Panc1 (cell line): ENCODE data around the gene NTNG2. TPM values are rescaled to one million over a fixed set of nuclear protein-coding genes. Genes with fewer than 3 reads are reported as not detected.

Source experiments
- ATAC-seq: fragments of 200-7000 bp; cut with Tn5 transposase; 2 replicates; pipeline ENCODE4 v1.9.1; 2020; ENCODE audit warnings: mild to moderate bottlenecking, moderate library complexity
- BruUV-seq: library from RNA; stranded (reverse); fragments of 400-500 nt; replicated peaks from 2 replicates; lab custom pipeline; 2021; lab: Mats Ljungman, UMichigan
- CTCF ChIA-PET: fragments of 300-600 bp; sonication (Branson Sonifier 250); formaldehyde crosslinking; loops from one replicate; lab custom pipeline; 2022; ENCODE audit warnings: antibody characterized with exemption; lab: Charles Lee
- POLR2A ChIA-PET: fragments of 300-600 bp; sonication (Branson Sonifier 250); formaldehyde crosslinking; loops from one replicate; lab custom pipeline; 2022; ENCODE audit warnings: antibody characterized with exemption; lab: Charles Lee
- DNase-seq: peaks from one replicate; pipeline ENCODE4 v3.0.0-alpha.2; 2010; ENCODE audit warnings: low read depth, low spot score
- H3K27ac ChIP-seq: 2 replicates; pipeline ENCODE4 v1.5.1; 2011; ENCODE audit warnings: mild to moderate bottlenecking, low read length, inconsistent platforms
- H3K27me3 ChIP-seq: fragments of 200-500 bp; sonication (Bioruptor generic); 2 replicates; pipeline ENCODE4 v1.6.0; 2014; ENCODE audit warnings: low read length, inconsistent platforms; ENCODE audit not compliant: control insufficient read depth, insufficient read depth
- H3K36me3 ChIP-seq: fragments of 200-500 bp; sonication (Bioruptor generic); 2 replicates; pipeline ENCODE4 v1.5.1; 2014; ENCODE audit warnings: inconsistent platforms, mild to moderate bottlenecking, low read length, moderate library complexity; ENCODE audit not compliant: control insufficient read depth, insufficient read depth
- H3K4me1 ChIP-seq: 2 replicates; pipeline ENCODE4 v1.5.1; 2011; ENCODE audit warnings: inconsistent platforms, mild to moderate bottlenecking, low read length, moderate library complexity; ENCODE audit not compliant: control insufficient read depth, insufficient read depth
- H3K4me3 ChIP-seq, 2 experiments: 2 replicates each; pipeline ENCODE4 v1.5.1; 2011 to 2012; ENCODE audit warnings: low read depth in 2 of 2, low read length in 2 of 2, mild to moderate bottlenecking in 2 of 2, inconsistent platforms in 1 of 2, moderate library complexity in 1 of 2
- H3K9me3 ChIP-seq: fragments of 200-500 bp; sonication (Bioruptor generic); 2 replicates; pipeline ENCODE4 v1.5.1; 2014; ENCODE audit warnings: low read depth, mild to moderate bottlenecking, inconsistent platforms, low read length, moderate library complexity; ENCODE audit not compliant: control insufficient read depth, insufficient read depth
- CTCF ChIP-seq: fragments of 450-650 bp; IDR thresholded peaks from 2 replicates; pipeline ENCODE4 v1.5.1; 2017; ENCODE audit warnings: mild to moderate bottlenecking
- POLR2AphosphoS5 ChIP-seq: IDR thresholded peaks from 2 replicates; pipeline ENCODE4 v1.6.1; 2012; ENCODE audit warnings: mild to moderate bottlenecking, low read depth, low read length, moderate library complexity
- SIN3A ChIP-seq: IDR thresholded peaks from 2 replicates; pipeline ENCODE4 v1.6.1; 2012; ENCODE audit warnings: low read depth, mild to moderate bottlenecking, low read length, moderate library complexity, borderline replicate concordance; ENCODE audit not compliant: insufficient read depth
- TCF7L2 ChIP-seq: IDR thresholded peaks from 2 replicates; pipeline ENCODE4 v1.6.1; 2011; ENCODE audit warnings: mild to moderate bottlenecking, low read depth, low read length, inconsistent platforms
- in situ Hi-C: cut with HindIII; loops from 2 replicates; pipeline ENCODE4 v1.10.0; 2016; ENCODE audit warnings: low sequenced_read_pairs, low pct_unique_long_range_greater_than_20kb
- intact Hi-C: fragments of 100-400 bp; cut with micrococcal nuclease; formaldehyde crosslinking; loops from one replicate; pipeline ENCODE4 v1.10.0; 2022; ENCODE audit not compliant: unreplicated experiment
- total RNA-seq: library from RNA; stranded (reverse); gene quantifications from one replicate; pipeline ENCODE4 v1.2.1, GENCODE V29; 2021; ENCODE audit not compliant: unreplicated experiment
- TF ChIP-seq, protein P1 (sequence below), 2 experiments: IDR thresholded peaks; 2 replicates each; pipeline ENCODE4 v1.6.1; 2011 to 2012; ENCODE audit warnings: low read depth in 2 of 2, control low read depth in 1 of 2, low read length in 1 of 2, mild to moderate bottlenecking in 1 of 2, moderate library complexity in 1 of 2; ENCODE audit not compliant: insufficient read depth in 1 of 2

NTNG2 gene
- total RNA-seq, 1 experiment from 2014 or later = 5.1 TPM

DNA sequence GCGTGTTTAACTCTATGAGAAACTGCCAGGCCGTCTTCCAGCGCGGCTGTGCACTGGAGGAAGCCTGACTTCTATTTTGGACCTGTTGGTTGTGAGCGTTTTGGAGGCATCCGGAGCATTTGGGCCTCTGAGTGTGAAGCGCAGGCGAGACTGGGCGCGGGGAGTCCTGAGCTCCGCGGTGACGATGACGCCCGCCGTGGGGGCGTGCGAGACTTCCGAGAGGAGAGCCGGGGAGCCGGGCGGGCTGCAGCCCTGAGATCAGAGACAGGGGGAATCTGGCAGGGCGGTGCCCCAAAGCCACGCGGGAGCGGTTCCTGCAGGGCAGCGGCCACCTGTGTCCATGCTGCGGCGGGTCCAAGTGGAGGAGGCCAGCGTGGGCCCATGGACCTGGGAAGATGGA is 47.4 kb downstream of the NTNG2 start:
- no peak for ATAC-seq
- Histone ChIP-seq H3K4me1 (no peaks in the 10 kb centered on the region; the same call in 1 of the 2 replicates), H3K4me3 (no peak overlapping the region), H3K27ac (no peak overlapping the region), H3K9me3 (no peaks in the 10 kb centered on the region), H3K36me3 (no peaks in the 10 kb centered on the region), H3K27me3 (no peaks in the 10 kb centered on the region)
- CTCF ChIA-PET = no interaction called here
- BruUV-seq = no TSS peak
- in situ Hi-C loops (no loop called here), intact Hi-C loops (no loop called here)
- TF ChIP-seq TCF7L2 = no peak
- TF ChIP-seq POLR2AphosphoS5 = no peak
- no peak for TF ChIP-seq SIN3A
- TF ChIP-seq, protein P1, sequence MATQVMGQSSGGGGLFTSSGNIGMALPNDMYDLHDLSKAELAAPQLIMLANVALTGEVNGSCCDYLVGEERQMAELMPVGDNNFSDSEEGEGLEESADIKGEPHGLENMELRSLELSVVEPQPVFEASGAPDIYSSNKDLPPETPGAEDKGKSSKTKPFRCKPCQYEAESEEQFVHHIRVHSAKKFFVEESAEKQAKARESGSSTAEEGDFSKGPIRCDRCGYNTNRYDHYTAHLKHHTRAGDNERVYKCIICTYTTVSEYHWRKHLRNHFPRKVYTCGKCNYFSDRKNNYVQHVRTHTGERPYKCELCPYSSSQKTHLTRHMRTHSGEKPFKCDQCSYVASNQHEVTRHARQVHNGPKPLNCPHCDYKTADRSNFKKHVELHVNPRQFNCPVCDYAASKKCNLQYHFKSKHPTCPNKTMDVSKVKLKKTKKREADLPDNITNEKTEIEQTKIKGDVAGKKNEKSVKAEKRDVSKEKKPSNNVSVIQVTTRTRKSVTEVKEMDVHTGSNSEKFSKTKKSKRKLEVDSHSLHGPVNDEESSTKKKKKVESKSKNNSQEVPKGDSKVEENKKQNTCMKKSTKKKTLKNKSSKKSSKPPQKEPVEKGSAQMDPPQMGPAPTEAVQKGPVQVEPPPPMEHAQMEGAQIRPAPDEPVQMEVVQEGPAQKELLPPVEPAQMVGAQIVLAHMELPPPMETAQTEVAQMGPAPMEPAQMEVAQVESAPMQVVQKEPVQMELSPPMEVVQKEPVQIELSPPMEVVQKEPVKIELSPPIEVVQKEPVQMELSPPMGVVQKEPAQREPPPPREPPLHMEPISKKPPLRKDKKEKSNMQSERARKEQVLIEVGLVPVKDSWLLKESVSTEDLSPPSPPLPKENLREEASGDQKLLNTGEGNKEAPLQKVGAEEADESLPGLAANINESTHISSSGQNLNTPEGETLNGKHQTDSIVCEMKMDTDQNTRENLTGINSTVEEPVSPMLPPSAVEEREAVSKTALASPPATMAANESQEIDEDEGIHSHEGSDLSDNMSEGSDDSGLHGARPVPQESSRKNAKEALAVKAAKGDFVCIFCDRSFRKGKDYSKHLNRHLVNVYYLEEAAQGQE (IDR thresholded peaks at IDR 0.05; ENCODE audit: insufficient read depth in 1 of 2, low read depth in 2 of 2, low read length in 1 of 2) = no peak
- TF ChIP-seq CTCF = no peak
- no peak for DNase-seq
- POLR2A ChIA-PET = no interaction called here

DNA sequence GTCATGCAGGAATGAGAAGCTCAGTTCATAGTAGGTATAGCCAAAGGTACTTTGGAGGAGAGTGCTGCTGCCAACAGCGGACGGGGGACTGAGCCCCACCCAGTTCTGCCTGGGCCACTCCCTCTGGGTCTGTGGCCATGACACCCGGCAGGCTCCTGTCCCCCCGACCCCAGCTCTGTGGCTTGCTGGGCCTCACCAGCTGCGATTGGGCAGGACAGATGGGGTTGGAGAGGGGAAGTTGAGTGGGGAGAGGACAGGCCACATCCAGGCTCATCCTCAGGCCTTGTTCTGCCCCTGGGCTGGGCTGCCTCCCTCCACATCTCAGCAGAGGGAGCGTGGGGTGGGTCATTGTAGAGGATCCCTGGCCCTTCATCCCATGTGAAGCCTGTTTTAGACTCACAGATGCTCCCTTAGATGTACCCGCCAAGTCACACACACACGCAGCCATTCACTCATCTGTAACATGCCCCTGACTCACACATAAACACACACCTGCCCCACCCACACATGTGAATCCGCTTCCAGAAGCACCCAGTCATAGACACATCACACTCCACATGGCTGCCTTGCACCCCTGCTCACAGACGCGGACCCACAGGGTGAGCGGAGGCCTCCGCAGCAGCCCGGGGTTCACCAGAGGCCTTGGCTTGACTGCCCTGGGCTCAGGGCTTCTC is 48.8 kb downstream of the NTNG2 start:
- Histone ChIP-seq H3K27me3 (no peaks in the 10 kb centered on the region), H3K4me1 (no peaks in the 10 kb centered on the region; the same call in 1 of the 2 replicates), H3K4me3 (no peak overlapping the region), H3K36me3 (no peaks in the 10 kb centered on the region), H3K9me3 (no peaks in the 10 kb centered on the region), H3K27ac (no peak overlapping the region)
- ChIA-PET CTCF (no interaction called here), POLR2A (no interaction called here)
- no TSS peak for BruUV-seq
- TF ChIP-seq POLR2AphosphoS5 = no peak
- no peak for TF ChIP-seq CTCF
- no peak for TF ChIP-seq SIN3A
- TF ChIP-seq, protein P1 (IDR thresholded peaks at IDR 0.05; ENCODE audit: insufficient read depth in 1 of 2, low read depth in 2 of 2, low read length in 1 of 2) = no peak
- no peak for TF ChIP-seq TCF7L2
- DNase-seq (no peak), ATAC-seq (0 out of 2 replicates have a peak, but pooled peaks have one; percentile 22)
- in situ Hi-C loops = no loop called here
- intact Hi-C loops = no loop called here
